GM11168 (cell line): ENCODE data around the gene UPF2.
"Not testable (repeated sequence)": the region's sequence is repeated elsewhere in the genome, so short reads cannot be mapped to it uniquely, and the experiment has no call there.

Source experiments
- in situ Hi-C: fragments of 300-500 bp; cut with MboI; formaldehyde crosslinking; loops from one replicate; pipeline ENCODE4 v1.12.0; 2022; ENCODE audit warnings: low sequenced_read_pairs; ENCODE audit not compliant: unreplicated experiment

Gene UPF2

GRCh38 chr10:12042797-12043651 is at the start of gene UPF2:
UPF2 (minus strand) TSS chr10:12042809; CDS start chr10:12035423, 7,386 bp downstream.
- in situ Hi-C loops, result no loop called here

- in situ Hi-C loops, result no loop called here
These were observed 48.8 kb upstream of the UPF2 start for GRCh38 chr10:12091421-12091820.

GRCh38 chr10:12088919-12089318 is 46.3 kb upstream of the UPF2 start:
- in situ Hi-C loops, result no loop called here

- in situ Hi-C loops, result no loop called here
These were observed 39.4 kb upstream of the UPF2 start for GRCh38 chr10:12081879-12082557.

- in situ Hi-C loops, result no loop called here
These were observed 38.9 kb upstream of the UPF2 start for GRCh38 chr10:12081470-12081869.

GRCh38 chr10:12077580-12078180 is 35.1 kb upstream of the UPF2 start:
- in situ Hi-C loops, result no loop called here

GRCh38 chr10:12073526-12073925 is 30.9 kb upstream of the UPF2 start:
- in situ Hi-C loops, result no loop called here

GRCh38 chr10:12071441-12071840 is 28.8 kb upstream of the UPF2 start:
- in situ Hi-C loops, result not testable (repeated sequence)

GRCh38 chr10:12068449-12069269 is 26.1 kb upstream of the UPF2 start, which contains the start of gene DHTKD1:
DHTKD1 (plus strand) TSS chr10:12068954; CDS start chr10:12069034, 80 bp downstream.
- in situ Hi-C loops, result no loop called here

GRCh38 chr10:12067336-12067735 is 24.7 kb upstream of the UPF2 start:
- in situ Hi-C loops, result no loop called here

GRCh38 chr10:12063483-12063818 is 20.8 kb upstream of the UPF2 start:
- in situ Hi-C loops, result no loop called here

- in situ Hi-C loops, result no loop called here
These were observed 20.3 kb upstream of the UPF2 start for GRCh38 chr10:12062754-12063482.

- in situ Hi-C loops, result no loop called here
These were observed 18.5 kb upstream of the UPF2 start for GRCh38 chr10:12061124-12061523.

GRCh38 chr10:12056748-12057147 is 14.1 kb upstream of the UPF2 start:
- in situ Hi-C loops, result no loop called here

- in situ Hi-C loops, result no loop called here
These were observed 13.1 kb upstream of the UPF2 start for GRCh38 chr10:12055732-12056131.

- in situ Hi-C loops, result no loop called here
These were observed 8.6 kb upstream of the UPF2 start for GRCh38 chr10:12051241-12051640.

GRCh38 chr10:12050528-12050927 is 7.9 kb upstream of the UPF2 start:
- in situ Hi-C loops, result no loop called here

- in situ Hi-C loops, result no loop called here
These were observed 5.9 kb upstream of the UPF2 start for GRCh38 chr10:12048547-12048946.

- in situ Hi-C loops, result no loop called here
These were observed 3.0 kb upstream of the UPF2 start for GRCh38 chr10:12045596-12045995.

GRCh38 chr10:12042409-12042796 is 206 bp downstream of the UPF2 start:
- in situ Hi-C loops, result no loop called here
